Endothelial cell of umbilical vein (primary cell): ENCODE measurements around the gene SPSB3. TPM values are rescaled to one million over a fixed set of nuclear protein-coding genes. Genes with fewer than 3 reads are reported as not detected.

Experiments
- BruUV-seq: library from RNA; stranded (reverse); fragments of 400-500 nt; replicated peaks from 2 replicates; lab custom pipeline; 2021; lab: Mats Ljungman, UMichigan
- CTCF ChIA-PET: fragments of 300-600, 350-600 bp; sonication (Branson Sonifier 250); formaldehyde crosslinking; loops from one replicate; lab custom pipeline; 2021; ENCODE audit warnings: antibody characterized with exemption, inconsistent platforms; lab: Charles Lee
- POLR2A ChIA-PET: fragments of 300-600, 350-600 bp; sonication (Branson Sonifier 250); formaldehyde crosslinking; loops from one replicate; lab custom pipeline; 2021; ENCODE audit warnings: antibody characterized with exemption, inconsistent platforms; lab: Charles Lee
- DNase-seq: peaks from one replicate; pipeline ENCODE4 v3.0.0-alpha.2; 2011; ENCODE audit warnings: low read depth, low spot score
- FAIRE-seq: peaks from 2 replicates; lab custom pipeline; 2011; peaks lifted over from hg19 to GRCh38; lab: Jason Lieb, UNC
- H2AFZ ChIP-seq: 2 replicates; pipeline ENCODE4 v1.6.0; 2012; ENCODE audit warnings: low read depth, low read length, control low read depth, inconsistent platforms
- H3K27ac ChIP-seq: 2 replicates; pipeline ENCODE4 v1.5.1; 2011; ENCODE audit warnings: low read depth, mild to moderate bottlenecking, control low read depth, low read length, moderate library complexity; ENCODE audit not compliant: insufficient read depth
- H3K27me3 ChIP-seq, 2 experiments: 2 replicates each; pipeline versions ENCODE4 v1.6.0 to v1.6.1; 2011; ENCODE audit warnings: low read length in 2 of 2, mixed read lengths in 1 of 2; ENCODE audit not compliant: control insufficient read depth in 2 of 2, insufficient read depth in 2 of 2
- H3K36me3 ChIP-seq, 2 experiments: 2 replicates in 1 of 2; 3 replicates in 1 of 2; pipeline ENCODE4 v1.5.1; 2011; ENCODE audit warnings: low read length in 2 of 2, mild to moderate bottlenecking in 1 of 2, moderate library complexity in 1 of 2; ENCODE audit not compliant: control insufficient read depth in 2 of 2, insufficient read depth in 2 of 2; ENCODE audit errors: extremely low read depth in 1 of 2
- H3K4me1 ChIP-seq: 3 replicates; pipeline ENCODE4 v1.5.1; 2011; ENCODE audit warnings: mild to moderate bottlenecking, low read length; ENCODE audit not compliant: control insufficient read depth, insufficient read depth; ENCODE audit errors: extremely low read depth
- H3K4me2 ChIP-seq: 2 replicates; pipeline ENCODE4 v1.6.1; 2011; ENCODE audit warnings: low read length, control low read depth, mixed read lengths; ENCODE audit not compliant: insufficient read depth
- H3K4me3 ChIP-seq, 3 experiments: fragments of 200-600 bp in 1 of 3; sonication (generic), shearing (Covaris generic) in 1 of 3; replicated peaks in 1 of 3; 2 replicates each; pipeline ENCODE4 v1.5.1; 2011 to 2016; ENCODE audit warnings: control low read depth in 3 of 3, low read length in 3 of 3, mild to moderate bottlenecking in 2 of 3, inconsistent platforms in 1 of 3, low read depth in 1 of 3, moderate library complexity in 1 of 3; ENCODE audit not compliant: insufficient read depth in 1 of 3
- H3K79me2 ChIP-seq: 2 replicates; pipeline ENCODE4 v1.6.0; 2012; ENCODE audit warnings: low read length, inconsistent platforms; ENCODE audit not compliant: control insufficient read depth, insufficient read depth
- H3K9ac ChIP-seq: replicated peaks from 2 replicates; pipeline ENCODE3; 2011; ENCODE audit warnings: low read length, control low read depth; ENCODE audit not compliant: insufficient read depth; ENCODE audit errors: extremely low read depth
- H3K9me1 ChIP-seq: replicated peaks from 3 replicates; pipeline ENCODE4 v1.6.0; 2011; ENCODE audit warnings: mild to moderate bottlenecking, low read length; ENCODE audit not compliant: control insufficient read depth, insufficient read depth; ENCODE audit errors: extremely low read depth
- H3K9me3 ChIP-seq: replicated peaks from 2 replicates; pipeline ENCODE4 v1.5.1; 2012; ENCODE audit warnings: low read length, inconsistent platforms; ENCODE audit not compliant: control insufficient read depth, insufficient read depth
- H4K20me1 ChIP-seq: replicated peaks from 2 replicates; pipeline ENCODE3; 2011; ENCODE audit warnings: mild to moderate bottlenecking, low read length; ENCODE audit not compliant: control insufficient read depth, insufficient read depth; ENCODE audit errors: extremely low read depth
- EZH2 ChIP-seq: IDR thresholded peaks from 2 replicates; pipeline ENCODE4 v1.6.1; 2012; ENCODE audit warnings: borderline replicate concordance, low read depth, mild to moderate bottlenecking, moderate library complexity, low read length, inconsistent platforms; ENCODE audit not compliant: severe bottlenecking
- FOS ChIP-seq: IDR thresholded peaks from 2 replicates; pipeline ENCODE4 v1.6.1; 2011; ENCODE audit warnings: mild to moderate bottlenecking, low read length, moderate library complexity, borderline replicate concordance; ENCODE audit not compliant: insufficient read depth
- JUN ChIP-seq: IDR thresholded peaks from 2 replicates; pipeline ENCODE4 v1.6.1; 2011; ENCODE audit warnings: borderline replicate concordance, low read depth; ENCODE audit not compliant: insufficient read length, insufficient read depth
- POLR2A ChIP-seq: IDR thresholded peaks from 2 replicates; pipeline ENCODE4 v1.6.1; 2012; ENCODE audit warnings: low read depth, mild to moderate bottlenecking, control low read depth, low read length
- dilution Hi-C: fragments of 300-500 bp; cut with MboI; formaldehyde crosslinking; loops from one replicate; pipeline ENCODE4 v1.15.0; 2019; ENCODE audit warnings: low sequenced_read_pairs; ENCODE audit not compliant: extremely low pct_ligation_motif_present
- intact Hi-C: fragments of 100-400 bp; cut with micrococcal nuclease; formaldehyde crosslinking; loops from one replicate; pipeline ENCODE4 v1.10.0; 2022
- polyA plus RNA-seq, 4 experiments: library from polyadenylated mRNA; depleted of rRNA in 3 of 4; stranded (reverse) in 3 of 4; unstranded in 1 of 4; fragments of >200 nt; gene quantifications; 2 replicates each; pipeline versions ENCODE4 v1.2.1 to v1.2.3, GENCODE V29; 2011 to 2012; ENCODE audit warnings: missing spikeins in 1 of 4
- total RNA-seq: library from RNA; stranded (reverse); gene quantifications from 2 replicates; pipeline ENCODE4 v1.2.3, GENCODE V29; 2021
- TF ChIP-seq, protein P1 (sequence below), 2 donors: IDR thresholded peaks; 1 replicate in 1 of 2; 2 replicates in 1 of 2; pipeline ENCODE4 v1.5.1; 2011; ENCODE audit warnings: low read length in 2 of 2, mild to moderate bottlenecking in 2 of 2, moderate library complexity in 2 of 2, control low read depth in 1 of 2, inconsistent platforms in 1 of 2, low read depth in 1 of 2; ENCODE audit not compliant: insufficient read depth in 1 of 2; ENCODE audit errors: extremely low read depth in 1 of 2
- TF ChIP-seq, protein P2 (sequence below): IDR thresholded peaks from 2 replicates; pipeline ENCODE4 v1.6.1; 2011; ENCODE audit not compliant: insufficient read depth, insufficient read length

SPSB3 gene
- total and polyA plus RNA-seq, 2 donors (not counting 3 experiments of a cell fraction or from before 2014, with no cell fraction given) = 39.0 to 86.2 TPM

DNA sequence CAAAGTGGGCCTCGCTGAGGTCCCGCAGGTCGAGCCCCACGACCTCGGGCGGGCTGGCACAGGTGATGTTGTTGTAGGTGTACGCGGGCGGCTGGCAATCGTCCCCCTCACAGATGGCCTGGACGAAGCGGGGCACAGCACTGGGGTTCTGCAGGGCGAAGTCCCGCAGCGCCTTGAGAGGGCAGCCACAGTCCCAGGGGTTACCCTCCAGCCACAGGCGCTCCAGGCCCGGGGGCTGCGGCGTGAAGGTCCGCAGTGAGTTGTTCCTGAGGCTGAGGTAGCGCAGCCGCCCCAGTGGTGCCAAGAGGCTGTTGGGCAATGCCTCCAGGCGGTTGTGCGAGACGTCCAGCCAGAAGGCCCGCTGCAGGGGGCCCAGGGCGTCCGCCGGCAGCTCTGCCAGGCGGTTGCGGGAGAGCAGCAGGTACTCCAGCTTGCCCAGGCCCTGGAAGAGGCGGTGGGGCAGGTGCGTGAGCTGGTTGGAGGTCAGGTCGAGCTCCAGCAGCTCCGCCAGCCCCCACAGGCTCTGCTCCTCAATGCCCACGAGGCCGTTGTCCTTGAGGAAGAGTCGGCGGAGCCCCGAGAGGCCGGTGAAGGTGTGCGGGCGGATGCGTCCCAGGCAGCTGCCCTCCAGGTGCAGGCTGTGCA is 8.4 kb upstream of the SPSB3 start:
- H3K27me3 ChIP-seq = no peaks in the 10 kb centered on the region
- no peak overlapping the region for H3K4me3 ChIP-seq
- peaks cover 4% of the 10 kb centered on the region for H3K79me2 ChIP-seq
- H3K9ac ChIP-seq = no peak overlapping the region
- no peaks in the 10 kb centered on the region for H3K9me3 ChIP-seq
- no peaks in the 10 kb centered on the region for H4K20me1 ChIP-seq
- ChIA-PET POLR2A (no interaction called here), CTCF (no interaction called here)
- H3K27ac ChIP-seq = no peak overlapping the region
- no peak overlapping the region for H3K4me2 ChIP-seq
- H3K36me3 ChIP-seq = peaks cover 0 to 22% of the 10 kb centered on the region in 2 experiments
- no peaks in the 10 kb centered on the region for H3K4me1 ChIP-seq
- intact Hi-C loops = no loop called here
- FAIRE-seq (no peak), DNase-seq (no peak)
- dilution Hi-C loops = no loop called here
- BruUV-seq = no TSS peak
- no peak for TF ChIP-seq EZH2
- no peak for TF ChIP-seq FOS
- TF ChIP-seq, protein P1, sequence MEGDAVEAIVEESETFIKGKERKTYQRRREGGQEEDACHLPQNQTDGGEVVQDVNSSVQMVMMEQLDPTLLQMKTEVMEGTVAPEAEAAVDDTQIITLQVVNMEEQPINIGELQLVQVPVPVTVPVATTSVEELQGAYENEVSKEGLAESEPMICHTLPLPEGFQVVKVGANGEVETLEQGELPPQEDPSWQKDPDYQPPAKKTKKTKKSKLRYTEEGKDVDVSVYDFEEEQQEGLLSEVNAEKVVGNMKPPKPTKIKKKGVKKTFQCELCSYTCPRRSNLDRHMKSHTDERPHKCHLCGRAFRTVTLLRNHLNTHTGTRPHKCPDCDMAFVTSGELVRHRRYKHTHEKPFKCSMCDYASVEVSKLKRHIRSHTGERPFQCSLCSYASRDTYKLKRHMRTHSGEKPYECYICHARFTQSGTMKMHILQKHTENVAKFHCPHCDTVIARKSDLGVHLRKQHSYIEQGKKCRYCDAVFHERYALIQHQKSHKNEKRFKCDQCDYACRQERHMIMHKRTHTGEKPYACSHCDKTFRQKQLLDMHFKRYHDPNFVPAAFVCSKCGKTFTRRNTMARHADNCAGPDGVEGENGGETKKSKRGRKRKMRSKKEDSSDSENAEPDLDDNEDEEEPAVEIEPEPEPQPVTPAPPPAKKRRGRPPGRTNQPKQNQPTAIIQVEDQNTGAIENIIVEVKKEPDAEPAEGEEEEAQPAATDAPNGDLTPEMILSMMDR (IDR thresholded peaks at IDR 0.05; ENCODE audit: extremely low read depth in 1 of 2, insufficient read depth in 1 of 2, low read depth in 1 of 2, low read length in 2 of 2) = no peak
- TF ChIP-seq POLR2A = no peak
- TF ChIP-seq, protein P2, sequence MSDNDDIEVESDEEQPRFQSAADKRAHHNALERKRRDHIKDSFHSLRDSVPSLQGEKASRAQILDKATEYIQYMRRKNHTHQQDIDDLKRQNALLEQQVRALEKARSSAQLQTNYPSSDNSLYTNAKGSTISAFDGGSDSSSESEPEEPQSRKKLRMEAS = no peak
- TF ChIP-seq JUN = no peak
- H2AFZ ChIP-seq = no peak overlapping the region
- no peaks in the 10 kb centered on the region for H3K9me1 ChIP-seq
